PC-9 (cell line): Measurements from ENCODE around the gene LRRC8D. TPM values are rescaled to one million over a fixed set of nuclear protein-coding genes. Genes with fewer than 3 reads are reported as not detected.
"Not testable (repeated sequence)": the region's sequence is repeated elsewhere in the genome, so short reads cannot be mapped to it uniquely, and the experiment has no call there.

Source experiments
- BruUV-seq: library from RNA; stranded (reverse); fragments of 400-500 nt; replicated peaks from 2 replicates; lab custom pipeline; 2021; lab: Mats Ljungman, UMichigan
- CTCF ChIA-PET: fragments of 300-600 bp; sonication (Branson Sonifier 250); formaldehyde crosslinking; loops from one replicate; lab custom pipeline; 2022; ENCODE audit warnings: antibody characterized with exemption; lab: Charles Lee
- POLR2A ChIA-PET: fragments of 300-600 bp; sonication (Branson Sonifier 250); formaldehyde crosslinking; loops from one replicate; lab custom pipeline; 2022; ENCODE audit warnings: antibody characterized with exemption; ENCODE audit not compliant: unreplicated experiment; lab: Charles Lee
- DNase-seq, 2 experiments: peaks; one replicate each; pipeline versions ENCODE4 v3.0.0 to v3.0.0-alpha.2; 2015 to 2022; ENCODE audit warnings: mixed read lengths in 1 of 2
- H2AFZ ChIP-seq: fragments of 200-600 bp; sonication (generic); 2 replicates; pipeline ENCODE4 v1.8.1; 2017; ENCODE audit warnings: antibody characterized with exemption
- H3F3A ChIP-seq: fragments of 200-600 bp; sonication (generic); 2 replicates; pipeline ENCODE4 v1.8.1; 2017; ENCODE audit warnings: antibody characterized with exemption, mild to moderate bottlenecking, low read depth; ENCODE audit not compliant: insufficient read depth
- H3K27ac ChIP-seq: fragments of 200-600 bp; sonication (generic); 2 replicates; pipeline ENCODE4 v1.6.1; 2016; ENCODE audit warnings: mixed run types
- H3K27me3 ChIP-seq: fragments of 200-600 bp; sonication (generic); 2 replicates; pipeline ENCODE4 v1.6.1; 2016; ENCODE audit warnings: low read depth, mixed run types; ENCODE audit not compliant: insufficient read depth
- H3K36me3 ChIP-seq: fragments of 200-600 bp; sonication (generic); 2 replicates; pipeline ENCODE4 v1.6.1; 2016; ENCODE audit warnings: low read depth, mixed run types
- H3K4me1 ChIP-seq: fragments of 200-600 bp; sonication (generic); replicated peaks from 2 replicates; pipeline ENCODE4 v1.6.1; 2016; ENCODE audit warnings: mixed run types; ENCODE audit not compliant: insufficient read depth
- H3K4me2 ChIP-seq: fragments of 200-600 bp; sonication (generic); 2 replicates; pipeline ENCODE4 v1.6.1; 2017; ENCODE audit warnings: mixed run types
- H3K4me3 ChIP-seq: fragments of 200-600 bp; sonication (generic); 2 replicates; pipeline ENCODE4 v1.6.1; 2016; ENCODE audit warnings: mixed run types
- H3K79me2 ChIP-seq: fragments of 200-600 bp; sonication (generic); 2 replicates; pipeline ENCODE4 v1.6.1; 2017; ENCODE audit warnings: low read depth, mixed run types
- H3K9me2 ChIP-seq: fragments of 200-600 bp; sonication (generic); 2 replicates; pipeline ENCODE4 v1.8.1; 2017; ENCODE audit warnings: mild to moderate bottlenecking; ENCODE audit not compliant: insufficient read depth
- H3K9me3 ChIP-seq: fragments of 200-600 bp; sonication (generic); 2 replicates; pipeline ENCODE4 v1.8.1; 2016; ENCODE audit warnings: low read depth; ENCODE audit not compliant: insufficient read depth
- H4K20me1 ChIP-seq: fragments of 200-600 bp; sonication (generic); 2 replicates; pipeline ENCODE4 v1.8.1; 2017; ENCODE audit not compliant: insufficient read depth
- EZH2 ChIP-seq: fragments of 200-600 bp; sonication (generic); IDR thresholded peaks from 2 replicates; pipeline ENCODE4 v1.8.0; 2017; ENCODE audit warnings: antibody characterized with exemption, low read depth
- intact Hi-C: fragments of 100-400 bp; cut with micrococcal nuclease; formaldehyde crosslinking; loops from one replicate; pipeline ENCODE4 v1.10.0; 2022; ENCODE audit not compliant: unreplicated experiment
- total RNA-seq: library from RNA; stranded (reverse); gene quantifications from 2 replicates; pipeline ENCODE4 v1.2.3, GENCODE V29; 2021
- TF ChIP-seq, protein P1 (sequence below): fragments of 200-600 bp; sonication (generic); conservative IDR thresholded peaks from 2 replicates; pipeline ENCODE4 v1.6.1; 2017; ENCODE audit warnings: mixed run types, antibody characterized with exemption, mild to moderate bottlenecking, moderate library complexity

LRRC8D gene
- total RNA-seq, 1 experiment from 2014 or later: 75.9 TPM

DNA sequence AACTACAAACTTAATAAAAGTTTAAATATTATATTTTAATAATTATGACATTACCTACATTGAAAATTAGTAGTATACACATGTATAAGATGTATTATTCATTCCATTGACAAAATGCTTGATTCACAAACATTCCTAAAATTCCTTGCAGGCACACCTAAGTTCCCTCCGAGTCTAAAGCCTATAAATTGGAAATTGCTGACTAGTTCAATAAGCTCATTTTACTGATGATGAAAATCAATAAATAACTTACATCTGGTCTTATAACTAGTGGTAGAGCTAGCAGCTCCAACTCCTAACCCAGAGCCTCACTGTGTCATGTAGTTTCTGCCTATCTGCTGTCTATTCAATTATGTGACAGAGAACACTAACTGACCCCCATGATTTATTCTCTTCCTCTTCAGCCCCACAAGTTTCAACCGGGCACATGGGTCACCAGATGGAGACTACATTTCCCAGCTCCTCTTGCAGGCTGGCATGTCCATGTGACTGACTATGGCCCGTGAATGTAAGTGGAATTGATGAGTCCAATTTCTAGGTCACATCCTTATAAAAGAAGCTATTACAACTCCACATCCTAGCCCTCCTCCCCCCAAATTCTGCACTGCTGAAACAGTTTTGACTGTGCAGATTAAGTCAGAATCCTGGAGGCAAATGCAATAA lies 29.6 kb upstream of the LRRC8D start:
- CTCF ChIA-PET: no interaction called here
- no peak overlapping the region for H3K4me3 ChIP-seq
- H3K36me3 ChIP-seq: no peaks in the 10 kb centered on the region
- no peaks in the 10 kb centered on the region for H3K9me2 ChIP-seq
- intact Hi-C loops: no loop called here
- DNase-seq: no peak
- POLR2A ChIA-PET: no interaction called here
- no peaks in the 10 kb centered on the region for H3K27me3 ChIP-seq
- no peaks in the 10 kb centered on the region for H4K20me1 ChIP-seq
- no peak overlapping the region for H2AFZ ChIP-seq
- H3F3A ChIP-seq: no peaks in the 10 kb centered on the region
- no peak overlapping the region for H3K27ac ChIP-seq
- no peaks in the 10 kb centered on the region for H3K4me1 ChIP-seq
- BruUV-seq: no TSS peak
- H3K9me3 ChIP-seq: no peaks in the 10 kb centered on the region
- H3K79me2 ChIP-seq: no peaks in the 10 kb centered on the region
- H3K4me2 ChIP-seq: no peak overlapping the region
- TF ChIP-seq EZH2: no peak
- TF ChIP-seq, protein P1, sequence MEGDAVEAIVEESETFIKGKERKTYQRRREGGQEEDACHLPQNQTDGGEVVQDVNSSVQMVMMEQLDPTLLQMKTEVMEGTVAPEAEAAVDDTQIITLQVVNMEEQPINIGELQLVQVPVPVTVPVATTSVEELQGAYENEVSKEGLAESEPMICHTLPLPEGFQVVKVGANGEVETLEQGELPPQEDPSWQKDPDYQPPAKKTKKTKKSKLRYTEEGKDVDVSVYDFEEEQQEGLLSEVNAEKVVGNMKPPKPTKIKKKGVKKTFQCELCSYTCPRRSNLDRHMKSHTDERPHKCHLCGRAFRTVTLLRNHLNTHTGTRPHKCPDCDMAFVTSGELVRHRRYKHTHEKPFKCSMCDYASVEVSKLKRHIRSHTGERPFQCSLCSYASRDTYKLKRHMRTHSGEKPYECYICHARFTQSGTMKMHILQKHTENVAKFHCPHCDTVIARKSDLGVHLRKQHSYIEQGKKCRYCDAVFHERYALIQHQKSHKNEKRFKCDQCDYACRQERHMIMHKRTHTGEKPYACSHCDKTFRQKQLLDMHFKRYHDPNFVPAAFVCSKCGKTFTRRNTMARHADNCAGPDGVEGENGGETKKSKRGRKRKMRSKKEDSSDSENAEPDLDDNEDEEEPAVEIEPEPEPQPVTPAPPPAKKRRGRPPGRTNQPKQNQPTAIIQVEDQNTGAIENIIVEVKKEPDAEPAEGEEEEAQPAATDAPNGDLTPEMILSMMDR: no peak

DNA sequence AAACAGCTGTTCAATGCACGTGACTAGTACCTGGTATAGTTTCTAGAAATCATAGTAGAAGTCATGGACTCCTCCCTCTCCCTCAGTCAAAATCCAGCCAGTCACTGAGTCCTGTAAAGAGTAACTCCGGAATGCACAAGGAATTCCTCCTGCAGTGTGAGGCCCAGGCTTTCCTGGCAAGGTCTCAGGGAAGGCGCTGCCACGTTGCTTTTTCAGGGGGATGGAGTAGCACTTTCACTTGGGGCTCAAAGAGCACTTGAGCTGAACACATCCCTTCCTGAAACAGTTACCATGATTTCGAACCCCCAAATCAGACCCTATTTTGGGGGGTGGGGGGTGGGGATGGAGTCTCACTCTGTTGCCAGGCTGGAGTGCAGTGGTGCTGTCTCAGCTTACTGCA lies 26.4 kb upstream of the LRRC8D start:
- H3K9me3 ChIP-seq: no peaks in the 10 kb centered on the region
- no peaks in the 10 kb centered on the region for H3K4me1 ChIP-seq
- no peak overlapping the region for H3K4me2 ChIP-seq
- no peak for DNase-seq
- no peaks in the 10 kb centered on the region for H3F3A ChIP-seq
- ChIA-PET CTCF (no interaction called here), POLR2A (no interaction called here)
- no peak overlapping the region for H3K4me3 ChIP-seq
- no peak for TF ChIP-seq EZH2
- TF ChIP-seq, protein P1: no peak
- no peak overlapping the region for H2AFZ ChIP-seq
- no peaks in the 10 kb centered on the region for H3K9me2 ChIP-seq
- no peak overlapping the region for H3K27ac ChIP-seq
- H3K79me2 ChIP-seq: no peaks in the 10 kb centered on the region
- H4K20me1 ChIP-seq: no peaks in the 10 kb centered on the region
- no peaks in the 10 kb centered on the region for H3K27me3 ChIP-seq
- no TSS peak for BruUV-seq
- H3K36me3 ChIP-seq: no peaks in the 10 kb centered on the region
- intact Hi-C loops: no loop called here

DNA sequence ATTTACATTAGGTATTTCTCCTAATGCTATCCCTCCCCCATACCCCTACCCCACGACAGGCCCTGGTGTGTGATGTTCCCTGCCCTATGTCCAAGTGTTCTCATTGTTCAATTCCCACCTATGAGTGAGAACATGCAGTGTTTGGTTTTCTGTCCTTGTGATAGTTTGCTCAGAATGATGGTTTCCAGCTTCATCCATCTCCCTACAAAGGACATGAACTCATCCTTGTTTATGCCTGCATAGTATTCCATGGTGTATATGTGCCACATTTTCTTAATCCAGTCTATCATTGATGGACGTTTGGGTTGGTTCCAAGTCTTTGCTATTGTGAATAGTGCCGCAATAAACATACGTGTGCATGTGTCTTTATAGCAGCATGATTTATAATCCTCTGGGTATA lies 25.3 kb upstream of the LRRC8D start:
- H3K36me3 ChIP-seq, H3K4me1 ChIP-seq, H4K20me1 ChIP-seq, H2AFZ ChIP-seq, H3K27ac ChIP-seq, H3K4me3 ChIP-seq, BruUV-seq, H3F3A ChIP-seq, DNase-seq, POLR2A ChIA-PET, H3K79me2 ChIP-seq, intact Hi-C loops, H3K27me3 ChIP-seq, H3K9me2 ChIP-seq, H3K4me2 ChIP-seq, H3K9me3 ChIP-seq, CTCF ChIA-PET: not testable (repeated sequence)

DNA sequence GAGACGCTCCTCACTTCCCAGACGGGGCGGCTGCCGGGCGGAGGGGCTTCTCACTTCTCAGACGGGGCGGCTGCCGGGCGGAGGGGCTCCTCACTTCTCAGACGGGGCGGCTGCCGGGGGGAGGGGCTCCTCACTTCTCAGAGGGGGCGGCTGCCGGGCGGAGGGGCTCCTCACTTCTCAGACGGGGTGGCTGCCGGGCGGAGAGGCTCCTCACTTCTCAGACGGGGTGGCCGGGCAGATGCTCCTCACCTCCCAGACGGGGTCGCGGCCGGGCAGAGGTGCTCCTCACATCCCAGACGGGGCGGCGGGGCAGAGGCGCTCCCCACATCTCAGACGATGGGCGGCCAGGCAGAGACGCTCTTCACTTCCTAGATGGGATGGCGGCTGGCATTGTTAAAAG lies 23.0 kb upstream of the LRRC8D start:
- POLR2A ChIA-PET, H3K36me3 ChIP-seq, CTCF ChIA-PET: not testable (repeated sequence)

More for the DNA sequence above, 23.0 kb upstream of the LRRC8D start:
- intact Hi-C loops, H3F3A ChIP-seq, H3K4me1 ChIP-seq, H3K27ac ChIP-seq, H3K4me3 ChIP-seq, H3K9me3 ChIP-seq, H3K9me2 ChIP-seq, H4K20me1 ChIP-seq, H2AFZ ChIP-seq, BruUV-seq, H3K27me3 ChIP-seq, DNase-seq, H3K79me2 ChIP-seq, H3K4me2 ChIP-seq: not testable (repeated sequence)
